Muscle of leg (tissue), 16 donors: ENCODE data around the gene PHLDA3. TPM values are rescaled to one million over a fixed set of nuclear protein-coding genes. Genes with fewer than 3 reads are reported as not detected.

ENCODE experiments used
- DNase-seq: peaks from one replicate; pipeline ENCODE4 v3.0.0; 2013
- H3K27ac ChIP-seq: one replicate; pipeline ENCODE4 v1.5.1; 2013; ENCODE audit warnings: mild to moderate bottlenecking, low read length, control low read depth
- H3K27me3 ChIP-seq: one replicate; pipeline ENCODE4 v1.6.1; 2013; ENCODE audit warnings: low read length; ENCODE audit not compliant: control insufficient read depth, insufficient read depth
- H3K36me3 ChIP-seq: one replicate; pipeline ENCODE4 v1.6.1; 2013; ENCODE audit warnings: low read length; ENCODE audit not compliant: control insufficient read depth, insufficient read depth
- H3K4me1 ChIP-seq: one replicate; pipeline ENCODE4 v1.6.1; 2013; ENCODE audit warnings: low read length; ENCODE audit not compliant: control insufficient read depth, insufficient read depth
- H3K4me3 ChIP-seq: one replicate; pipeline ENCODE4 v1.5.1; 2013; ENCODE audit warnings: low read length, control low read depth
- H3K9me3 ChIP-seq: replicated peaks from 2 replicates; pipeline ENCODE4 v1.6.1; 2013; ENCODE audit warnings: low read depth, low read length; ENCODE audit not compliant: control insufficient read depth
- WGBS: methylation state at CpG from one replicate; pipeline ENCODE4 v1.1.5; 2013; ENCODE audit warnings: missing lambda C conversion rate; ENCODE audit not compliant: insufficient coverage; 5-methylcytosine and 5-hydroxymethylcytosine counted together
- long read RNA-seq, 11 donors: transcript quantifications; one replicate each; lab custom pipeline, GENCODE V29; 2026
- polyA plus RNA-seq, 8 donors: library from polyadenylated mRNA; unstranded; fragments of 120-200 nt; gene quantifications; one replicate each; pipeline versions ENCODE4 v1.2.1 to v1.2.3, GENCODE V29; 2013; ENCODE audit warnings: inconsistent platforms in 1 of 8, low replicate concordance in 1 of 8; ENCODE audit not compliant: insufficient read length in 8 of 8, insufficient read depth in 1 of 8
- total RNA-seq: library from RNA; stranded (reverse); fragments of 120-200 nt; gene quantifications from one replicate; pipeline ENCODE4 v1.2.4, GENCODE V29; 2013

Gene PHLDA3
- total RNA-seq, result 12.6 TPM
- 10 to 100 TPM; 17.7 to 29.0 (median 21.4) TPM for polyA plus RNA-seq
- long read RNA-seq, donor 1, transcript PHLDA3-202 (2 exons, 2,640 nt), result major isoform, 8 of 8 reads
- long read RNA-seq, donor 1, partial matches to known transcripts, result 0 of 8 reads
- long read RNA-seq, donor 1, other reads (novel, unspliced or antisense), result 0 of 8 reads
- long read RNA-seq, donor 2, partial matches to known transcripts, result 0 of 2 reads
- long read RNA-seq, donor 2, other reads (novel, unspliced or antisense), result 0 of 2 reads
- long read RNA-seq, donor 3, transcript PHLDA3-202 (2 exons, 2,640 nt), result major isoform, 15 of 16 reads
- long read RNA-seq, donor 3, partial matches to known transcripts, result 0 of 16 reads
- long read RNA-seq, donor 3, other reads (novel, unspliced or antisense), result 0 of 16 reads
- long read RNA-seq, donor 4, transcript PHLDA3-202 (2 exons, 2,640 nt), result major isoform, 6 of 6 reads
- long read RNA-seq, donor 4, partial matches to known transcripts, result 0 of 6 reads
- long read RNA-seq, donor 4, other reads (novel, unspliced or antisense), result 0 of 6 reads
- long read RNA-seq, donor 5, transcript PHLDA3-202 (2 exons, 2,640 nt), result major isoform, 34 of 35 reads
- long read RNA-seq, donor 5, partial matches to known transcripts, result 0 of 35 reads
- long read RNA-seq, donor 5, other reads (novel, unspliced or antisense), result 0 of 35 reads
- long read RNA-seq, donor 6, transcript PHLDA3-202 (2 exons, 2,640 nt), result major isoform, 18 of 18 reads
- long read RNA-seq, donor 6, partial matches to known transcripts, result 0 of 18 reads
- long read RNA-seq, donor 6, other reads (novel, unspliced or antisense), result 0 of 18 reads
- long read RNA-seq, donor 7, transcript PHLDA3-202 (2 exons, 2,640 nt), result major isoform, 8 of 8 reads
- long read RNA-seq, donor 7, partial matches to known transcripts, result 0 of 8 reads
- long read RNA-seq, donor 7, other reads (novel, unspliced or antisense), result 0 of 8 reads
- long read RNA-seq, donor 8, partial matches to known transcripts, result 0 of 2 reads
- long read RNA-seq, donor 8, other reads (novel, unspliced or antisense), result 0 of 2 reads
- long read RNA-seq, donor 9, transcript PHLDA3-202 (2 exons, 2,640 nt), result major isoform, 7 of 7 reads
- long read RNA-seq, donor 9, partial matches to known transcripts, result 0 of 7 reads
- long read RNA-seq, donor 9, other reads (novel, unspliced or antisense), result 0 of 7 reads
- long read RNA-seq, donor 10, transcript PHLDA3-202 (2 exons, 2,640 nt), result major isoform, 9 of 9 reads
- long read RNA-seq, donor 10, partial matches to known transcripts, result 0 of 9 reads
- long read RNA-seq, donor 10, other reads (novel, unspliced or antisense), result 0 of 9 reads
- long read RNA-seq, donor 11, transcript PHLDA3-202 (2 exons, 2,640 nt), result major isoform, 10 of 10 reads
- long read RNA-seq, donor 11, partial matches to known transcripts, result 0 of 10 reads
- long read RNA-seq, donor 11, other reads (novel, unspliced or antisense), result 0 of 10 reads

- DNase-seq, result peak; percentile 93
- peak within 1 kb of the TSS; percentile 65 for H3K4me3 ChIP-seq
- H3K27me3 ChIP-seq, result peaks cover 7% of the 10 kb centered on the region
- under 1% methylated on average over 58 of the region's 76 CpGs for WGBS
- peaks cover 28% of the 10 kb centered on the region for H3K4me1 ChIP-seq
- peaks cover 23% of the 10 kb centered on the region for H3K36me3 ChIP-seq
- H3K9me3 ChIP-seq, result no peaks in the 10 kb centered on the region
- H3K27ac ChIP-seq, result peak within 1 kb of the TSS; percentile 53
Observed at GRCh38 chr1:201468844-201469644, at the start of gene PHLDA3. Gene PHLDA3 (minus strand): TSS chr1:201469188. CDS start chr1:201468786, 402 bp downstream.

- Histone ChIP-seq H3K4me1 (no peaks in the 10 kb centered on the region), H3K36me3 (no peaks in the 10 kb centered on the region), H3K9me3 (peaks cover 1% of the 10 kb centered on the region), H3K4me3 (no peak overlapping the region), H3K27ac (no peak overlapping the region), H3K27me3 (no peaks in the 10 kb centered on the region)
- DNase-seq, result no peak
- WGBS, result 67% methylated on average over 2 of the region's 5 CpGs
Observed at GRCh38 chr1:201518071-201518470, 49.1 kb upstream of the PHLDA3 start.

GRCh38 chr1:201517631-201518030 is 48.6 kb upstream of the PHLDA3 start:
- no peak overlapping the region for H3K27ac ChIP-seq
- no peaks in the 10 kb centered on the region for H3K36me3 ChIP-seq
- 63% methylated on average over 6 of the region's 7 CpGs for WGBS
- peaks cover 2% of the 10 kb centered on the region for H3K4me1 ChIP-seq
- H3K27me3 ChIP-seq, result no peaks in the 10 kb centered on the region
- no peak for DNase-seq
- H3K4me3 ChIP-seq, result no peak overlapping the region
- no peaks in the 10 kb centered on the region for H3K9me3 ChIP-seq

- Histone ChIP-seq H3K27ac (no peak overlapping the region), H3K9me3 (no peaks in the 10 kb centered on the region), H3K27me3 (no peaks in the 10 kb centered on the region), H3K36me3 (no peaks in the 10 kb centered on the region), H3K4me1 (peaks cover 13% of the 10 kb centered on the region), H3K4me3 (no peak overlapping the region)
- DNase-seq, result no peak
- no CpG with 5 or more reads among the region's 2 CpGs for WGBS
Observed at GRCh38 chr1:201516511-201517127, 47.6 kb upstream of the PHLDA3 start.

- no CpG with 5 or more reads among the region's 1 CpG for WGBS
- Histone ChIP-seq H3K9me3 (no peaks in the 10 kb centered on the region), H3K4me1 (peaks cover 19% of the 10 kb centered on the region), H3K27ac (no peak overlapping the region), H3K4me3 (no peak overlapping the region), H3K36me3 (no peaks in the 10 kb centered on the region), H3K27me3 (no peaks in the 10 kb centered on the region)
- no peak for DNase-seq
Observed at GRCh38 chr1:201515895-201516294, 46.9 kb upstream of the PHLDA3 start.

GRCh38 chr1:201515062-201515750 is 46.2 kb upstream of the PHLDA3 start:
- Histone ChIP-seq H3K27ac (no peak overlapping the region), H3K4me3 (no peak overlapping the region), H3K4me1 (peaks cover 19% of the 10 kb centered on the region), H3K27me3 (no peaks in the 10 kb centered on the region), H3K9me3 (no peaks in the 10 kb centered on the region), H3K36me3 (no peaks in the 10 kb centered on the region)
- 86% methylated on average over 8 of the region's 9 CpGs for WGBS
- no peak for DNase-seq

GRCh38 chr1:201514466-201514865 is 45.5 kb upstream of the PHLDA3 start:
- Histone ChIP-seq H3K4me1 (peaks cover 19% of the 10 kb centered on the region), H3K4me3 (no peak overlapping the region), H3K27ac (no peak overlapping the region), H3K9me3 (no peaks in the 10 kb centered on the region), H3K27me3 (no peaks in the 10 kb centered on the region), H3K36me3 (no peaks in the 10 kb centered on the region)
- 100% methylated on average over 2 of the region's 2 CpGs for WGBS
- DNase-seq, result no peak

GRCh38 chr1:201513498-201514243 is 44.7 kb upstream of the PHLDA3 start:
- Histone ChIP-seq H3K4me1 (peaks cover 19% of the 10 kb centered on the region), H3K27ac (no peak overlapping the region), H3K4me3 (no peak overlapping the region), H3K9me3 (no peaks in the 10 kb centered on the region), H3K27me3 (no peaks in the 10 kb centered on the region), H3K36me3 (no peaks in the 10 kb centered on the region)
- no peak for DNase-seq
- WGBS, result 81% methylated on average over 3 of the region's 6 CpGs
